Measurements from ENCODE around the gene CSTF2T.
A peak's percentile ranks its signal among the peaks of the same experiment; 100 is the strongest.

Gene CSTF2T

GRCh38 chr10:51699475-51700227, at the start of gene CSTF2T:
Gene CSTF2T, minus strand, starts transcription at chr10:51699595. Its CDS starts 46 bp downstream, at chr10:51699549.
- H3K4me1 ChIP-seq (ENCODE audit: control insufficient read depth, insufficient read depth, low read length): peaks cover 18% of the 10 kb centered on the region

GRCh38 chr10:51748959-51749358, 49.6 kb upstream of the CSTF2T start:
- Histone ChIP-seq H3K9me3 (ENCODE audit: control insufficient read depth, low read length) (no peaks in the 10 kb centered on the region), H3K4me1 (ENCODE audit: control insufficient read depth, insufficient read depth, low read length) (no peaks in the 10 kb centered on the region), H3K4me3 (ENCODE audit: low read length) (no peak overlapping the region), H3K9ac (ENCODE audit: low read length) (no peak overlapping the region), H3K27me3 (ENCODE audit: control insufficient read depth, insufficient read depth, low read length) (no peaks in the 10 kb centered on the region), H3K36me3 (ENCODE audit: control insufficient read depth, insufficient read depth, low read length) (no peaks in the 10 kb centered on the region)

More at GRCh38 chr10:51699475-51700227, at the start of gene CSTF2T:
- Histone ChIP-seq H3K36me3 (ENCODE audit: control insufficient read depth, insufficient read depth, low read length) (no peaks in the 10 kb centered on the region), H3K9ac (ENCODE audit: low read length) (peak within 1 kb of the TSS; percentile 65), H3K27me3 (ENCODE audit: control insufficient read depth, insufficient read depth, low read length) (no peaks in the 10 kb centered on the region), H3K9me3 (ENCODE audit: control insufficient read depth, low read length) (no peaks in the 10 kb centered on the region), H3K4me3 (ENCODE audit: low read length) (peak within 1 kb of the TSS; percentile 86)

- H3K9me3 ChIP-seq (ENCODE audit: control insufficient read depth, low read length): no peaks in the 10 kb centered on the region
- H3K9ac ChIP-seq (ENCODE audit: low read length): no peak overlapping the region
- H3K36me3 ChIP-seq (ENCODE audit: control insufficient read depth, insufficient read depth, low read length): no peaks in the 10 kb centered on the region
- no peak overlapping the region for H3K4me3 ChIP-seq (ENCODE audit: low read length)
- H3K27me3 ChIP-seq (ENCODE audit: control insufficient read depth, insufficient read depth, low read length): no peaks in the 10 kb centered on the region
- H3K4me1 ChIP-seq (ENCODE audit: control insufficient read depth, insufficient read depth, low read length): no peaks in the 10 kb centered on the region
These were observed 47.8 kb upstream of the CSTF2T start for GRCh38 chr10:51747216-51747615.

GRCh38 chr10:51745397-51745796, 46.0 kb upstream of the CSTF2T start:
- no peaks in the 10 kb centered on the region for H3K27me3 ChIP-seq (ENCODE audit: control insufficient read depth, insufficient read depth, low read length)

GRCh38 chr10:51744235-51745000, 45.0 kb upstream of the CSTF2T start:
- H3K27me3 ChIP-seq (ENCODE audit: control insufficient read depth, insufficient read depth, low read length): no peaks in the 10 kb centered on the region
- no peaks in the 10 kb centered on the region for H3K36me3 ChIP-seq (ENCODE audit: control insufficient read depth, insufficient read depth, low read length)
- no peaks in the 10 kb centered on the region for H3K4me1 ChIP-seq (ENCODE audit: control insufficient read depth, insufficient read depth, low read length)
- H3K9ac ChIP-seq (ENCODE audit: low read length): no peak overlapping the region
- no peak overlapping the region for H3K4me3 ChIP-seq (ENCODE audit: low read length)
- no peaks in the 10 kb centered on the region for H3K9me3 ChIP-seq (ENCODE audit: control insufficient read depth, low read length)

More at GRCh38 chr10:51745397-51745796, 46.0 kb upstream of the CSTF2T start:
- no peaks in the 10 kb centered on the region for H3K36me3 ChIP-seq (ENCODE audit: control insufficient read depth, insufficient read depth, low read length)
- no peak overlapping the region for H3K9ac ChIP-seq (ENCODE audit: low read length)
- H3K4me1 ChIP-seq (ENCODE audit: control insufficient read depth, insufficient read depth, low read length): no peaks in the 10 kb centered on the region
- no peaks in the 10 kb centered on the region for H3K9me3 ChIP-seq (ENCODE audit: control insufficient read depth, low read length)
- no peak overlapping the region for H3K4me3 ChIP-seq (ENCODE audit: low read length)

GRCh38 chr10:51743146-51743545, 43.8 kb upstream of the CSTF2T start:
- H3K9ac ChIP-seq (ENCODE audit: low read length): no peak overlapping the region
- no peaks in the 10 kb centered on the region for H3K36me3 ChIP-seq (ENCODE audit: control insufficient read depth, insufficient read depth, low read length)
- no peaks in the 10 kb centered on the region for H3K4me1 ChIP-seq (ENCODE audit: control insufficient read depth, insufficient read depth, low read length)
- H3K4me3 ChIP-seq (ENCODE audit: low read length): no peak overlapping the region
- no peaks in the 10 kb centered on the region for H3K9me3 ChIP-seq (ENCODE audit: control insufficient read depth, low read length)
- H3K27me3 ChIP-seq (ENCODE audit: control insufficient read depth, insufficient read depth, low read length): no peaks in the 10 kb centered on the region

- H3K9ac ChIP-seq (ENCODE audit: low read length): no peak overlapping the region
- H3K4me3 ChIP-seq (ENCODE audit: low read length): no peak overlapping the region
- H3K4me1 ChIP-seq (ENCODE audit: control insufficient read depth, insufficient read depth, low read length): peaks cover 9% of the 10 kb centered on the region
- H3K36me3 ChIP-seq (ENCODE audit: control insufficient read depth, insufficient read depth, low read length): no peaks in the 10 kb centered on the region
- no peaks in the 10 kb centered on the region for H3K9me3 ChIP-seq (ENCODE audit: control insufficient read depth, low read length)
- no peaks in the 10 kb centered on the region for H3K27me3 ChIP-seq (ENCODE audit: control insufficient read depth, insufficient read depth, low read length)
These were observed 33.7 kb upstream of the CSTF2T start for GRCh38 chr10:51733057-51733456.

- Histone ChIP-seq H3K9me3 (ENCODE audit: control insufficient read depth, low read length) (no peaks in the 10 kb centered on the region), H3K4me1 (ENCODE audit: control insufficient read depth, insufficient read depth, low read length) (peaks cover 9% of the 10 kb centered on the region), H3K9ac (ENCODE audit: low read length) (no peak overlapping the region), H3K36me3 (ENCODE audit: control insufficient read depth, insufficient read depth, low read length) (no peaks in the 10 kb centered on the region), H3K4me3 (ENCODE audit: low read length) (no peak overlapping the region), H3K27me3 (ENCODE audit: control insufficient read depth, insufficient read depth, low read length) (no peaks in the 10 kb centered on the region)
These were observed 30.6 kb upstream of the CSTF2T start for GRCh38 chr10:51729822-51730555.

GRCh38 chr10:51724038-51724437, 24.6 kb upstream of the CSTF2T start:
- Histone ChIP-seq H3K36me3 (ENCODE audit: control insufficient read depth, insufficient read depth, low read length) (no peaks in the 10 kb centered on the region), H3K4me3 (ENCODE audit: low read length) (no peak overlapping the region), H3K27me3 (ENCODE audit: control insufficient read depth, insufficient read depth, low read length) (no peaks in the 10 kb centered on the region), H3K9me3 (ENCODE audit: control insufficient read depth, low read length) (no peaks in the 10 kb centered on the region), H3K4me1 (ENCODE audit: control insufficient read depth, insufficient read depth, low read length) (peaks cover under 1% of the 10 kb centered on the region), H3K9ac (ENCODE audit: low read length) (no peak overlapping the region)

- no peaks in the 10 kb centered on the region for H3K27me3 ChIP-seq (ENCODE audit: control insufficient read depth, insufficient read depth, low read length)
- no peaks in the 10 kb centered on the region for H3K9me3 ChIP-seq (ENCODE audit: control insufficient read depth, low read length)
- H3K9ac ChIP-seq (ENCODE audit: low read length): no peak overlapping the region
- peaks cover 5% of the 10 kb centered on the region for H3K4me1 ChIP-seq (ENCODE audit: control insufficient read depth, insufficient read depth, low read length)
- no peaks in the 10 kb centered on the region for H3K36me3 ChIP-seq (ENCODE audit: control insufficient read depth, insufficient read depth, low read length)
- H3K4me3 ChIP-seq (ENCODE audit: low read length): no peak overlapping the region
These were observed 19.5 kb upstream of the CSTF2T start for GRCh38 chr10:51718804-51719291.

- Histone ChIP-seq H3K36me3 (ENCODE audit: control insufficient read depth, insufficient read depth, low read length) (no peaks in the 10 kb centered on the region), H3K4me1 (ENCODE audit: control insufficient read depth, insufficient read depth, low read length) (peaks cover 5% of the 10 kb centered on the region), H3K9ac (ENCODE audit: low read length) (no peak overlapping the region), H3K27me3 (ENCODE audit: control insufficient read depth, insufficient read depth, low read length) (no peaks in the 10 kb centered on the region), H3K9me3 (ENCODE audit: control insufficient read depth, low read length) (no peaks in the 10 kb centered on the region), H3K4me3 (ENCODE audit: low read length) (no peak overlapping the region)
These were observed 17.6 kb upstream of the CSTF2T start for GRCh38 chr10:51716981-51717380.

- Histone ChIP-seq H3K9me3 (ENCODE audit: control insufficient read depth, low read length) (no peaks in the 10 kb centered on the region), H3K4me1 (ENCODE audit: control insufficient read depth, insufficient read depth, low read length) (no peaks in the 10 kb centered on the region), H3K9ac (ENCODE audit: low read length) (no peak overlapping the region), H3K36me3 (ENCODE audit: control insufficient read depth, insufficient read depth, low read length) (no peaks in the 10 kb centered on the region), H3K27me3 (ENCODE audit: control insufficient read depth, insufficient read depth, low read length) (no peaks in the 10 kb centered on the region), H3K4me3 (ENCODE audit: low read length) (no peak overlapping the region)
These were observed 12.1 kb upstream of the CSTF2T start for GRCh38 chr10:51711519-51711891.
